Right lung (tissue), 5 donors: Measurements from ENCODE around the gene ICAM1. TPM values are rescaled to one million over a fixed set of nuclear protein-coding genes. Genes with fewer than 3 reads are reported as not detected.
A peak's percentile ranks its signal among the peaks of the same experiment; 100 is the strongest.
"Not testable (repeated sequence)": the region's sequence is repeated elsewhere in the genome, so short reads cannot be mapped to it uniquely, and the experiment has no call there.

Source experiments
- DNase-seq, 2 donors: peaks; one replicate each; pipeline ENCODE4 v3.0.0-alpha.2; 2013
- polyA plus RNA-seq, 5 donors: library from polyadenylated mRNA; unstranded; fragments of 120-200 nt; gene quantifications; one replicate each; pipeline versions ENCODE4 v1.2.1 to v1.2.3, GENCODE V29; 2013; ENCODE audit warnings: inconsistent platforms in 1 of 5, low replicate concordance in 1 of 5; ENCODE audit not compliant: insufficient read length in 5 of 5, insufficient read depth in 1 of 5

Gene ICAM1
- polyA plus RNA-seq, 5 donors = 14.2 to 25.1 (median 16.8) TPM

GRCh38 chr19:10238172-10238783, 32.6 kb upstream of the ICAM1 start:
- DNase-seq = peak; percentile 98 to 99

GRCh38 chr19:10241826-10242449, 29.0 kb upstream of the ICAM1 start:
- not testable (repeated sequence) for DNase-seq

GRCh38 chr19:10243606-10244005, 27.3 kb upstream of the ICAM1 start:
- no peak for DNase-seq

GRCh38 chr19:10245189-10245939, 25.6 kb upstream of the ICAM1 start:
- no peak for DNase-seq

GRCh38 chr19:10246511-10246910, 24.4 kb upstream of the ICAM1 start:
- no peak for DNase-seq

- peak; percentile 97 to 98 for DNase-seq
Measured at GRCh38 chr19:10251792-10252694, 18.9 kb upstream of the ICAM1 start, which contains the start of gene MRPL4. Gene MRPL4 (plus strand): TSS chr19:10252214. CDS start chr19:10252254, 40 bp downstream.

- no peak for DNase-seq
Measured at GRCh38 chr19:10252707-10253106, 18.2 kb upstream of the ICAM1 start.

GRCh38 chr19:10254244-10254643, 16.7 kb upstream of the ICAM1 start:
- DNase-seq = no peak

- DNase-seq = no peak
Measured at GRCh38 chr19:10255358-10255757, 15.6 kb upstream of the ICAM1 start.

GRCh38 chr19:10256551-10256950, 14.4 kb upstream of the ICAM1 start:
- DNase-seq = no peak

- no peak for DNase-seq
Measured at GRCh38 chr19:10256970-10257615, 13.8 kb upstream of the ICAM1 start.

GRCh38 chr19:10258080-10258710, 12.7 kb upstream of the ICAM1 start:
- DNase-seq = no peak

GRCh38 chr19:10259162-10259905, 11.6 kb upstream of the ICAM1 start:
- peak; percentile 72 to 80 for DNase-seq

GRCh38 chr19:10260141-10260584, 10.8 kb upstream of the ICAM1 start:
- DNase-seq = no peak

- no peak for DNase-seq
Measured at GRCh38 chr19:10262771-10263170, 8.1 kb upstream of the ICAM1 start.

GRCh38 chr19:10266706-10267105, 4.2 kb upstream of the ICAM1 start:
- DNase-seq = no peak

GRCh38 chr19:10268071-10268470, 2.8 kb upstream of the ICAM1 start:
- no peak for DNase-seq

GRCh38 chr19:10269333-10270179, 1.4 kb upstream of the ICAM1 start:
- DNase-seq = peak in 1 of 2 donors; percentile 73

GRCh38 chr19:10270180-10270615, 722 bp upstream of the ICAM1 start:
- no peak for DNase-seq
